ENCODE data around the gene ANKRD33B.

The ANKRD33B gene

GRCh38 chr5:10563945-10564837 is at the start of gene ANKRD33B:
ANKRD33B (plus strand) TSS chr5:10564070; CDS start chr5:10564468, 398 bp downstream.
- TF ChIP-seq GATA3 (IDR thresholded peaks at IDR 0.05; ENCODE audit: low read depth, low read length) (no peak), GATA2 (IDR thresholded peaks at IDR 0.05; ENCODE audit: low read depth, low read length) (no peak)

DNA sequence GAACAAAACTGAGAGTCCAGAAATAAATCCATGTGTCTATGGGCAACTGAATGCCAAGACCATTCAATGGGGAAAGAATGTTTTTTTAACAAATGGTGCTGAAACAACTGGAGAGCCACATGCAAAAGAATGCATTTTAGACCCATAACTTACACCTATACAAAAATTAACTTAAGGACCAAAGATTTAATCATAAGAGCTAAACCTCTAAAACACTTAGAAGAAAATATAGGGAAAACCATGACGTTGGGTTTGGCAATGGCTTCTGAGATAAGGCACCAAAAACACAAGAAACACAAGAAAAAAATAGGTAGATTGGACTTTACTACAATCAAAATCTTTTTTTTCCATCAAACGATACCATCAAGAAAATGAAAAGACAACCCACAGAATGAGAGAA is 48.4 kb upstream of the ANKRD33B start:
- TF ChIP-seq GATA2 (IDR thresholded peaks at IDR 0.05; ENCODE audit: low read depth, low read length) (no peak), GATA3 (IDR thresholded peaks at IDR 0.05; ENCODE audit: low read depth, low read length) (no peak)

- TF ChIP-seq GATA2 (IDR thresholded peaks at IDR 0.05; ENCODE audit: low read depth, low read length) (no peak), GATA3 (IDR thresholded peaks at IDR 0.05; ENCODE audit: low read depth, low read length) (no peak)
Measured at GRCh38 chr5:10518347-10518746, 45.5 kb upstream of the ANKRD33B start.

DNA sequence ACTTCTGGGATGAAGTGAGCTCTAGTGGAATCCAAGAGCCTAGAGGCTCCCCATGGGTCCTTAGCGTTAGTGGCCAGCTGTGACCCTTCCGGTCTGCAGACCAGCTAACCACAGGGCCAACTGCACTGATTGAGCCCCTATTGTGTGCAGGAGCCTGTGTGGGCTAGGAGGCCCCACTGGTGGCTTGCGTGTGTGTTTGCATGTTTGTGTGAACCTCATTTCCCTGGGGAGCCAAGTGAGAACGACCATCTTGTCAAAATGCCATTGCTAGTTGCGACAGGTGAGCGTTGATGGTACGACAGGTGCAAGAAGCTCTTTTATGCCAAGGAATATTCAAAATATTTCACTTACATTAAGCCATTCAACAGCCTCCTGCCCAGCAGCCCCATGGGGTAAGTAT is 44.1 kb upstream of the ANKRD33B start:
- no peak for TF ChIP-seq GATA2 (IDR thresholded peaks at IDR 0.05; ENCODE audit: low read depth, low read length)
- TF ChIP-seq GATA3 (IDR thresholded peaks at IDR 0.05; ENCODE audit: low read depth, low read length), result no peak

DNA sequence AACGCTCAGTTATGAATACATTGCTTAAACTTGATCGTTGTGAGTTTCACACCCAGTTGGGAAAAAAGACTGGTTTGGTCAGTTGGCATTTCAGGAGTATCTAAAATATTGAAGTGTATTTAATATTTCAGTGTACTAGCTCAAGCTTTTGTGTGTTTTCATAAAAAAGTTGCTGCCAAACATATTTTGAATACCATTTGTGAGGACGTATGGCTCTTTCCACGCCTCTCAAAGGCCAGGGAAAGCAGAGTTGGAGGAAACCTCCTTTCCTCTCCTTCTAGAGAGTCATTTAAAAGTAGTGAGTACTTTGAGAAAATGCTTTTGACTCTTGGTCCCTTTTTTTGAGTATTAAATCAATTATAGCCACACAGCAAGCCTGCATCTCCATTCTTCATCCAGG is 43.2 kb upstream of the ANKRD33B start:
- TF ChIP-seq GATA3 (IDR thresholded peaks at IDR 0.05; ENCODE audit: low read depth, low read length), result no peak
- TF ChIP-seq GATA2 (IDR thresholded peaks at IDR 0.05; ENCODE audit: low read depth, low read length), result no peak

DNA sequence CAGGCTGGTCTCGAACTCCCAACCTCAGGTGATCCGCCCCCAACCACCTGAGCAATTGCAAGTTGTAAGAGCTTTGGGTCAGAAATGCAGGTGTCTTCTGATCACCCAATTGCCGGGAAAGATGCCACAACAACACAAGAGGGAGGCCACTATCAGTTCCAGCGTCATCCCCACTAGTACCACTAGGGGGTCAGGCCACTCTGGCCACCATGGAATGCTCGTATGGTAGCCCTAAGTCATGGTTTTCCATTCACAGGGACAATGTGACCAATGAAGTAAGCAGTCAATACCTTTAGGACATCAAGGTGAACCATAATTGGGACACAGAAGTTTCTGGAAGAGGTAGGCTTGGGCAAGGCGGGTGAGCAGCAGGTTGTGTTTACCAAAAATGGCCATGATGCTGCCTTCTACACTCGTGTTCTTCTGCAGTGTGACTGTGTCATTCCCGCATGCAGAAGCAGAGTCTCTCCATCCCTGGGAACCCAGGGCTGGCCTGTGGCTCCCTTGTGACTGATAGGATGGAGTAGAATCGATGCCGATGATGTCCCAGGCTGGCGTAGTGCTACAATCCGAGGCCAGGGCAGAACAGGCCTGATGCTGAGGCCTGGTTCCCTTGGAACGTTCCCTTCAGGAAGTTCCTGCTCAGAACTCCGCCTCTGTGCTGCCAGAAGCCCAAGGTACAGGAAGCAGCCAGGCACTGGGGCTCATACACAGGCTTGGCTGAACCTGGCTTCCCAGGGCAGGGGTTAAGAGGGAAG is 42.2 kb upstream of the ANKRD33B start:
- TF ChIP-seq GATA3 (IDR thresholded peaks at IDR 0.05; ENCODE audit: low read depth, low read length) (no peak), GATA2 (IDR thresholded peaks at IDR 0.05; ENCODE audit: low read depth, low read length) (no peak)

GRCh38 chr5:10522224-10522611 is 41.7 kb upstream of the ANKRD33B start:
- no peak for TF ChIP-seq GATA3 (IDR thresholded peaks at IDR 0.05; ENCODE audit: low read depth, low read length)
- TF ChIP-seq GATA2 (IDR thresholded peaks at IDR 0.05; ENCODE audit: low read depth, low read length), result no peak

- TF ChIP-seq GATA2 (IDR thresholded peaks at IDR 0.05; ENCODE audit: low read depth, low read length) (no peak), GATA3 (IDR thresholded peaks at IDR 0.05; ENCODE audit: low read depth, low read length) (no peak)
Measured at GRCh38 chr5:10524376-10525123, 39.3 kb upstream of the ANKRD33B start.

GRCh38 chr5:10525124-10525495 is 38.8 kb upstream of the ANKRD33B start:
- no peak for TF ChIP-seq GATA3 (IDR thresholded peaks at IDR 0.05; ENCODE audit: low read depth, low read length)
- TF ChIP-seq GATA2 (IDR thresholded peaks at IDR 0.05; ENCODE audit: low read depth, low read length), result no peak

DNA sequence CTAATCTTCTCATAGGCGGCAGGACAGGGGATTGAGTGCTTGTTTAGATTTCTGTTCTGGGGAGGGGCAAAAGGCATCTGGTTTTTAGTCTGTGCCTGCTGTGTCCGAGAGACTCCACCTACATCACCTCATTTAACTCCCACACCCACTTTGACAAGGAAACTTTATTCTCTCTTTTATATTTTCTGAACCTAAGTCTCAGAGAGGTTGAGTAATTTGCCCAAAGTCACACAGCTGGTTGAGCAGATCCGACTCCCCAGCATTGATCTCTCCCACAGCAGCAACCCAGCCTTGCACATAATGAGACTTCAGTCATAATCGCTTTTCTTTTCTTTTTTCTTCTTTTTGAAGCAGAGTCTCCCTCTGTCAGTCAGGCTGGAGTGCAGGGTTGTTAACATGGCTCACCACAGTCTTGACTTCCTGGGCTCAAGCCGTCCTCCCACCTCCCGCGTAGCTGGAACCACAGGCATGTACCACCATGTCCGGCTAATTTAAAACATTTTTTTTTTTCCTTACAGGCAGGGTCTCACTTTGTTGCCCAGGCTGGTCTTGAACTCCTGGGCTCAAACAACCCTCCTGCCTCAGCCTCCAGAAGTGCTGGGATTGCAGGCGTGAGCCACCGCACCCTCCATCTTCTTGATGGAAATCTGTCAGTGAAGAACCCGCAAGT is 36.5 kb upstream of the ANKRD33B start:
- TF ChIP-seq GATA3 (IDR thresholded peaks at IDR 0.05; ENCODE audit: low read depth, low read length), result no peak
- TF ChIP-seq GATA2 (IDR thresholded peaks at IDR 0.05; ENCODE audit: low read depth, low read length), result no peak

- TF ChIP-seq GATA3 (IDR thresholded peaks at IDR 0.05; ENCODE audit: low read depth, low read length) (no peak), GATA2 (IDR thresholded peaks at IDR 0.05; ENCODE audit: low read depth, low read length) (no peak)
Measured at GRCh38 chr5:10528056-10528816, 35.6 kb upstream of the ANKRD33B start.

DNA sequence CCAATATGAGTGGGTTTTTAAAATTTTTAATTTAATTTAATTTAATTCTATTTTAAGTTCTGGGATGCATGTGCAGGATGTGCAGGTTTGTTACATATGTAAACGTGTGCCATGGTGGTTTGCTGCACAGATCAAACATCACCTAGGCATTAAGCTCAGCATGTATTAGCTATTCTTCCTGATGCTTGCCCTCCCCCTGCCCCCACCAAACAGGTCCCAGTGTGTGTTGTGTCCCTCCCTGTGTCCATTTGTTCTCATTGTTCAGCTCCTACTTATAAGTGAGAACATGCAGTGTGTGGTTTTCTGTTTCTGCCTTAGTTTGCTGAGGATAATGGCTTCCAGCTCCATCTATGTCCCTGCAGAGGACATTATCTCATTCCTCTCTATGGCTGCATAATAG is 35.0 kb upstream of the ANKRD33B start:
- TF ChIP-seq GATA3 (IDR thresholded peaks at IDR 0.05; ENCODE audit: low read depth, low read length), result no peak
- no peak for TF ChIP-seq GATA2 (IDR thresholded peaks at IDR 0.05; ENCODE audit: low read depth, low read length)
